H9 (cell line): Measurements from ENCODE around the gene LRCH1. TPM values are rescaled to one million over a fixed set of nuclear protein-coding genes. Genes with fewer than 3 reads are reported as not detected.
A peak's percentile ranks its signal among the peaks of the same experiment; 100 is the strongest.

Source experiments
- DNase-seq: peaks from one replicate; pipeline ENCODE4 v3.0.0-alpha.2; 2017
- H2AFZ ChIP-seq: one replicate; pipeline ENCODE4 v1.6.1; 2013; ENCODE audit warnings: mild to moderate bottlenecking, low read length, control low read depth, moderate library complexity
- H2AK5ac ChIP-seq: 2 replicates; pipeline ENCODE4 v1.6.1; 2013; ENCODE audit warnings: low read length, control low read depth, mixed read lengths; ENCODE audit not compliant: insufficient read length
- H2BK120ac ChIP-seq: one replicate; pipeline ENCODE4 v1.6.1; 2013; ENCODE audit warnings: low read depth, mild to moderate bottlenecking, low read length, control low read depth, inconsistent platforms; ENCODE audit not compliant: poor library complexity, severe bottlenecking
- H2BK12ac ChIP-seq: 2 replicates; pipeline ENCODE4 v1.6.1; 2013; ENCODE audit warnings: low read length, control low read depth, mixed read lengths, low read depth; ENCODE audit not compliant: insufficient read length
- H2BK15ac ChIP-seq: 2 replicates; pipeline ENCODE4 v1.6.1; 2013; ENCODE audit warnings: low read depth, low read length, control low read depth
- H2BK20ac ChIP-seq: one replicate; pipeline ENCODE4 v1.6.1; 2013; ENCODE audit warnings: low read depth, mild to moderate bottlenecking, low read length, control low read depth, inconsistent platforms; ENCODE audit not compliant: poor library complexity, severe bottlenecking
- H2BK5ac ChIP-seq: 2 replicates; pipeline ENCODE4 v1.6.1; 2013; ENCODE audit warnings: low read length, control low read depth, mixed read lengths; ENCODE audit not compliant: insufficient read length
- H3K14ac ChIP-seq: 2 replicates; pipeline ENCODE4 v1.6.1; 2013; ENCODE audit warnings: low read length, control low read depth; ENCODE audit not compliant: insufficient read depth
- H3K18ac ChIP-seq: 2 replicates; pipeline ENCODE4 v1.6.1; 2013; ENCODE audit warnings: low read depth, mild to moderate bottlenecking, mixed read lengths, low read length, control low read depth; ENCODE audit not compliant: insufficient read length
- H3K23ac ChIP-seq: 2 replicates; pipeline ENCODE4 v1.6.1; 2013; ENCODE audit warnings: low read length, control low read depth, mixed read lengths, low read depth; ENCODE audit not compliant: insufficient read length
- H3K23me2 ChIP-seq: 2 replicates; pipeline ENCODE4 v1.6.1; 2013; ENCODE audit warnings: low read depth, mild to moderate bottlenecking, mixed read lengths, low read length, control low read depth; ENCODE audit not compliant: insufficient read length, poor library complexity, severe bottlenecking
- H3K27ac ChIP-seq: 2 replicates; pipeline ENCODE4 v1.5.1; 2013; ENCODE audit warnings: low read length, control low read depth, mixed read lengths, low read depth; ENCODE audit not compliant: insufficient read length
- H3K27me3 ChIP-seq: 2 replicates; pipeline ENCODE4 v1.6.1; 2013; ENCODE audit warnings: low read length, control low read depth, inconsistent platforms; ENCODE audit not compliant: insufficient read depth
- H3K4ac ChIP-seq: 2 replicates; pipeline ENCODE4 v1.6.1; 2013; ENCODE audit warnings: low read depth, mild to moderate bottlenecking, control low read depth, inconsistent platforms, low read length, moderate library complexity
- H3K4me1 ChIP-seq: 2 replicates; pipeline ENCODE4 v1.6.1; 2013; ENCODE audit warnings: low read length, control low read depth, inconsistent platforms; ENCODE audit not compliant: insufficient read depth
- H3K4me2 ChIP-seq: 2 replicates; pipeline ENCODE4 v1.6.1; 2013; ENCODE audit warnings: low read length, control low read depth, mixed read lengths; ENCODE audit not compliant: insufficient read length, insufficient read depth
- H3K56ac ChIP-seq: 2 replicates; pipeline ENCODE4 v1.6.1; 2013; ENCODE audit warnings: low read depth, mild to moderate bottlenecking, mixed read lengths, low read length, control low read depth; ENCODE audit not compliant: insufficient read length
- H3K79me1 ChIP-seq: 2 replicates; pipeline ENCODE4 v1.6.1; 2013; ENCODE audit warnings: low read depth, mild to moderate bottlenecking, moderate library complexity, low read length, control low read depth, inconsistent platforms; ENCODE audit not compliant: insufficient read depth, poor library complexity, severe bottlenecking
- H3K79me2 ChIP-seq: 2 replicates; pipeline ENCODE4 v1.6.1; 2013; ENCODE audit warnings: low read length, control low read depth, inconsistent platforms; ENCODE audit not compliant: insufficient read depth
- H3K9ac ChIP-seq: 2 replicates; pipeline ENCODE4 v1.6.1; 2013; ENCODE audit warnings: low read length, control low read depth, mixed read lengths; ENCODE audit not compliant: insufficient read length; ENCODE audit errors: extremely low read depth
- H3K9me3 ChIP-seq: one replicate; pipeline ENCODE4 v1.6.1; 2013; ENCODE audit warnings: low read depth, low read length, inconsistent platforms; ENCODE audit not compliant: control insufficient read depth
- H3T11ph ChIP-seq: one replicate; pipeline ENCODE4 v1.6.1; 2013; ENCODE audit warnings: mild to moderate bottlenecking, low read length, control low read depth, inconsistent platforms
- H4K20me1 ChIP-seq: one replicate; pipeline ENCODE4 v1.6.1; 2013; ENCODE audit not compliant: control insufficient read depth, insufficient read length, insufficient read depth
- H4K5ac ChIP-seq: 2 replicates; pipeline ENCODE4 v1.6.1; 2013; ENCODE audit warnings: low read depth, mild to moderate bottlenecking, mixed read lengths, low read length, control low read depth; ENCODE audit not compliant: insufficient read length
- H4K8ac ChIP-seq: replicated peaks from 2 replicates; pipeline ENCODE4 v1.6.1; 2013; ENCODE audit warnings: low read length, control low read depth, mixed read lengths, low read depth; ENCODE audit not compliant: insufficient read length
- H4K91ac ChIP-seq: 2 replicates; pipeline ENCODE4 v1.6.1; 2013; ENCODE audit warnings: low read depth, mild to moderate bottlenecking, moderate library complexity, mixed read lengths, low read length, control low read depth; ENCODE audit not compliant: insufficient read length
- H3K27ac Mint-ChIP-seq, 3 experiments: 2 replicates in 2 of 3; 3 replicates in 1 of 3; pipeline ENCODE4 v1.8.0; 2020 to 2021; ENCODE audit warnings: mixed read lengths in 3 of 3, mild to moderate bottlenecking in 1 of 3, moderate library complexity in 1 of 3
- H3K27me3 Mint-ChIP-seq: 2 replicates; pipeline ENCODE4 v1.8.0; 2021; ENCODE audit warnings: low read depth, mild to moderate bottlenecking, moderate library complexity, mixed read lengths
- H3K36me3 Mint-ChIP-seq, 3 experiments: 2 replicates in 2 of 3; 3 replicates in 1 of 3; pipeline ENCODE4 v1.8.0; 2020 to 2021; ENCODE audit warnings: low read depth in 3 of 3, mixed read lengths in 3 of 3; ENCODE audit not compliant: insufficient read depth in 1 of 3
- H3K4me1 Mint-ChIP-seq, 2 experiments: 2 replicates each; pipeline ENCODE4 v1.8.0; 2020; ENCODE audit warnings: mixed read lengths in 2 of 2
- H3K4me3 Mint-ChIP-seq, 2 experiments: 2 replicates in 1 of 2; 3 replicates in 1 of 2; pipeline ENCODE4 v1.8.0; 2020 to 2021; ENCODE audit warnings: mild to moderate bottlenecking in 2 of 2, mixed read lengths in 2 of 2, moderate library complexity in 1 of 2
- H3K9me3 Mint-ChIP-seq, 2 experiments: 2 replicates in 1 of 2; 3 replicates in 1 of 2; pipeline ENCODE4 v1.8.0; 2020; ENCODE audit warnings: mild to moderate bottlenecking in 2 of 2, mixed read lengths in 2 of 2, moderate library complexity in 1 of 2
- WGBS: extraction: QIAGEN DNeasy Blood & Tissue Kit; methylation state at CpG from one replicate; pipeline ENCODE4 v1.1.7; 2013; ENCODE audit warnings: missing lambda C conversion rate, low lambda C conversion rate, mixed read lengths; ENCODE audit not compliant: insufficient read length; ENCODE audit errors: extremely low coverage; 5-methylcytosine and 5-hydroxymethylcytosine counted together
- total RNA-seq: library from RNA; stranded (reverse); gene quantifications from 2 replicates; pipeline ENCODE4 v1.2.1, GENCODE V29; 2021
- TF ChIP-seq, protein P1 (sequence below): fragments of 200-600 bp; sonication (generic); conservative IDR thresholded peaks from 3 replicates; pipeline ENCODE4 v1.8.0; 2021; ENCODE audit warnings: antibody characterized with exemption, mild to moderate bottlenecking

LRCH1 gene
- total RNA-seq, 1 experiment from 2014 or later = 8.0 TPM

DNA sequence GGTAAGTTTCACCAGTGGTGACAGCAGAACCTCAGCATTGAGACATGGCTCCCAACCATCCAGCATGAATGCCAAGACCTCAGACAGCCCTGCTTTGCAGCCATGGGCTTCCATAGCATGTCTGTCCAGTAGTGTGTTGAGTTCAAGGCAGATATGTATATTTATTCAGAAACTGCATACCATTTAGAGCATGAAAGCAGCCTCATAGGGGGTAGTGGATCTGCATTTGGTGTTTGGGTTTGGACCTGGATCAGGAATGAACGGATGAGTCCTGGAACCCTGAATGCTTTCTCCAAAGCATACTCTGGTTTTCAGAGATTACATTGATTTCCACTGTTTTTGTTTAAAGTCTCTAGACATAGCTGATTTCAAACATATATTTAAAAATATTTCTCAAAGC lies 129.7 kb downstream of the LRCH1 start:
- Histone ChIP-seq H3K14ac (no peak overlapping the region), H2BK5ac (no peak overlapping the region), H4K5ac (no peak overlapping the region), H2BK120ac (no peak overlapping the region), H3K4me2 (no peak overlapping the region), H2BK15ac (no peak overlapping the region), H3K79me1 (no peaks in the 10 kb centered on the region), H4K8ac (no peak overlapping the region), H3K4ac (no peak overlapping the region), H3K27ac (no peak overlapping the region), H3K9ac (no peak overlapping the region), H3K4me1 (no peaks in the 10 kb centered on the region; the same call in 1 of the 2 replicates), H3K23me2 (no peaks in the 10 kb centered on the region), H2BK20ac (no peak overlapping the region), H3K27me3 (no peaks in the 10 kb centered on the region), H3K79me2 (no peaks in the 10 kb centered on the region), H2AFZ (no peak overlapping the region), H2AK5ac (no peak overlapping the region), H4K20me1 (no peaks in the 10 kb centered on the region), H3K9me3 (no peaks in the 10 kb centered on the region), H4K91ac (no peak overlapping the region), H3T11ph (no peak overlapping the region), H2BK12ac (no peak overlapping the region), H3K18ac (no peak overlapping the region), H3K23ac (no peak overlapping the region), H3K56ac (no peak overlapping the region)
- Mint-ChIP-seq H3K4me3 (no peak overlapping the region), H3K27me3 (no peaks in the 10 kb centered on the region), H3K4me1 (peaks cover 28 to 33% of the 10 kb centered on the region in 2 experiments), H3K9me3 (no peaks in the 10 kb centered on the region), H3K36me3 (0 out of 7 replicates have a peak, but pooled peaks cover 0 to 2% (median 0%) of the 10 kb centered on the region in 3 experiments), H3K27ac (peak overlapping the region in 1 of 3 experiments; percentile 14; a peak in 1 of 7 replicates)
- WGBS = no CpG with 5 or more reads among the region's 1 CpG
- DNase-seq = no peak
- TF ChIP-seq, protein P1, sequence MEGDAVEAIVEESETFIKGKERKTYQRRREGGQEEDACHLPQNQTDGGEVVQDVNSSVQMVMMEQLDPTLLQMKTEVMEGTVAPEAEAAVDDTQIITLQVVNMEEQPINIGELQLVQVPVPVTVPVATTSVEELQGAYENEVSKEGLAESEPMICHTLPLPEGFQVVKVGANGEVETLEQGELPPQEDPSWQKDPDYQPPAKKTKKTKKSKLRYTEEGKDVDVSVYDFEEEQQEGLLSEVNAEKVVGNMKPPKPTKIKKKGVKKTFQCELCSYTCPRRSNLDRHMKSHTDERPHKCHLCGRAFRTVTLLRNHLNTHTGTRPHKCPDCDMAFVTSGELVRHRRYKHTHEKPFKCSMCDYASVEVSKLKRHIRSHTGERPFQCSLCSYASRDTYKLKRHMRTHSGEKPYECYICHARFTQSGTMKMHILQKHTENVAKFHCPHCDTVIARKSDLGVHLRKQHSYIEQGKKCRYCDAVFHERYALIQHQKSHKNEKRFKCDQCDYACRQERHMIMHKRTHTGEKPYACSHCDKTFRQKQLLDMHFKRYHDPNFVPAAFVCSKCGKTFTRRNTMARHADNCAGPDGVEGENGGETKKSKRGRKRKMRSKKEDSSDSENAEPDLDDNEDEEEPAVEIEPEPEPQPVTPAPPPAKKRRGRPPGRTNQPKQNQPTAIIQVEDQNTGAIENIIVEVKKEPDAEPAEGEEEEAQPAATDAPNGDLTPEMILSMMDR = no peak
